Activated CD8-positive, alpha-beta memory T cell treated with anti-CD3 and anti-CD28 coated beads for 1 hour (primary cell): ENCODE results near the gene CSMD2.
"Not testable (repeated sequence)": the region's sequence is repeated elsewhere in the genome, so short reads cannot be mapped to it uniquely, and the experiment has no call there.

Experiments used
- DNase-seq, 2 donors: peaks; one replicate each; pipeline ENCODE4 v3.0.0-alpha.2; 2020; ENCODE audit warnings: low read depth in 1 of 2; ENCODE audit errors: extremely low read depth in 1 of 2

CSMD2 gene

DNA sequence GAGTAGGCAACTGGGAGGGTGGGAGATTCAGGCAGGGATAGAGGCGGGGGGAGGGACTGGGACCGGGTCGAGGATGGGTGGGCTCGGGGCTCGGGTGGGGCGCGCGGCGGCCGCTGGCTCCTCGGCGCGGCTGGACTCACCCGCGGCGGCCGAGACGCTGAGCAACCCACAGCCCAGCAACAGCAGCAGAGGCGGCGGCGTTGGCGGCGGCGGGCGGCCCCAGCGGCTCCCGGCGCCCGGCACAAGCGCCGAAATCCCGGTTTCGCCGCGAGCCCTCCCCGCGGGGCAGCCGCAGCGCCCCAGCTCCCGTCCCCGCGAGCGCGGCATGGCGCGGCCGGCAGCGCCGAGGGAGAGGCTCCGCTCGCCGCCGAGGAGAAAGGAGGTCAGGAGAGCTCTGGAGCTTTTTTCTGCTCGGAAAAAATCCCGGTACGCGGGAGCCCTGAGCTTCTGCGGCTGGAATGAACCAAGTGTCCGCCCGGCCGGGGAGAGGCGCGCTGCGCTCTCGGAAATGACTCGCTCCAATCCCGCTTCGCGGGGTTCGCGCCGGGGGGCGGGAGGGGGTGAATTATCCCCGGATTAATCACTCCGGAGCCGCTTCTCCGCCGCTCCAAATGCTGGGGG, at the start of gene CSMD2:
Gene CSMD2, minus strand, starts transcription at position 460 of the 621 bp plus-strand sequence. Its CDS starts 133 bp downstream, at position 327.
- DNase-seq: no peak

DNA sequence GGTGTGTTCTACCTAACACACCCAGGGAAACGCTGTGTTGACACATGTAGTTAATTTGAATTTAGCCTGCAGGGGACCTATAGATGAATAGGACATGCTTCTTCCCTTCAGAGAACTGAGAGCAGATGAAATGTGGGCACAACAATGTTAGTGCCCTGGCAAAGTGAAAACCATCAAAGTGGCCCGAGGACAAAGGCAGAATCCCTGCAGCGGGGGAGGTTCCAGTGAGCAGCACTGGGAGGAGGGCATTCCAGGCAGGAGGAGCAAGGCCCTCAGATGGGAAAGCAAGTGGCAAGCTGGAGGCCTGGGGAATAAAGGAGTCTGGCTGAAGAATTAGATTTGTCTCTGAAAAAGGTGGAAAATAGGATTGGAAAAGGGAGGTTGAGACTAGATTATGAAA, 48.9 kb upstream of the CSMD2 start:
- no peak for DNase-seq

DNA sequence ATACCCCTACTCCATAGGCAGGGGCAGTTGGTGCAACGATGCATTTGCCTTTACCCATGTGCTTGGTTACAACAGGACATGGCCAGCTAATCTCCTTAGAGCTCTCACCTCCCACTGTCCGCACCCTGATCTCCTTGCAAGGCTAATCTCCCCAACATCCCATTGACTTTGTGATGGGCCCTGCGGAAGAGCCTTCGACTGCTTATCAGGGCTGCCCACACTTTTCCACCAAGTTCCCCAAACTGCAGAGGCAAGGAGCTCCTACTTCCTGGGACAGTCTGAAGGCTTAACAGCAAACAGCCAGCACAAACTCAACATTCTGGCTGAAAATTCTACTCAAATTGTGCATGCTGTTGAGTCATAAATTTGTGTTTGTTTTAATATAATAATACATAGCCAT, 47.6 kb upstream of the CSMD2 start:
- no peak for DNase-seq

DNA sequence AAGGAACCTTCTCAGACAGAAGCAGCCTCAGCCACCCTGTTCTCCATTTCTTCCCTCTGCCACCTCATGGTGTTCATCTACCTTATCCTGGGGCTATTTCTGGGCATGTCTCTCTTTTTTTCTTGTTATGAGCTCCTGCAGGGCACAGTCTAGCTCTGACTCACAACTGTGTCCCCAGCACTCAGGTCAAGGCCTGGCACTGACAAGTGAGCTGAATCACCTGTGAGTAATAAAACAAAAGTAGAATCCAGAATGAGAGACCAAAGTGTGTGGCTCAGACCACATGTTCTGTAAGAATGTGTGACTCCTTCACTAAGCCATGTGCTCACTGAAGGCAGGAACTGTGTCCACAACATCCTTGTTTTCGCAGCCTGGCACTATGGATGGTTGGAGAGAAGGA, 34.9 kb upstream of the CSMD2 start:
- no peak for DNase-seq

DNA sequence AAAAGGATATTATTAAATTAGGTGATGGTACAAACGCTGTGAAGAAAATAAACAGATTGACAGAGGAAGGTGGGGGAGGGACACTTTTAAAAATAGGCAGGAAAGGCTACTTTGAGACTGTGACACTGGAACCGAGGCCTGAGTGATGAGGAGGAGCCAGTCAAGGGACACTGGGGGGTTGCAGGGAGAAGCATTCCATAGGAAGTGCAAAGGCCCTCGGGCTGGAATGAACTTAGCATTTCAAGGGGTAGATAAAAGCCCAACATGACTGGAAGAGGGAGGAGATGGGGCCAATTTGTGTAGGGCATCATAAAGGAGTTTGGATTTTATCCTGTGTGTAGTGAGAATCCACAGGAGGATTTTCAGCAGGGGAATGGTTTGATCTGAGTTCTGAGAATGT, 27.6 kb upstream of the CSMD2 start:
- no peak for DNase-seq

DNA sequence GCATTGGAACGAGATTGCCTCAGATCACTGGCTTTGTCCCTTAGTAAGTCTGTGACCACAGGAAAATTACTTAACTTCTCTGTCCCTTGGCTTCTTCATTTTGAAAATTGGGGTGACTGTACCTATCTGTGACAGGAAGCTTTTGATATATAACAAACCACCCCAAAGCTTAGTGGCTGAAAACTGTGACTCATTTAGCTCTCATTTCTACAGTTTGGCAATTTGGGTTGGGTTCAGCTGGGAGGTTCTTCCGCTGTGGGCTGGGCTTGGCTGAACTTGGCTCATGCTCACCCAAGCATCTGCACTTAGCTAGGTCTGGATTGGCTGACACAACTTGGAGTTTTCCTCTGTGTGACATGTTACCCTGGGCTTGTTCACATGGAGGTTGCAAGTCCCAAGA, 25.7 kb upstream of the CSMD2 start:
- DNase-seq: no peak

DNA sequence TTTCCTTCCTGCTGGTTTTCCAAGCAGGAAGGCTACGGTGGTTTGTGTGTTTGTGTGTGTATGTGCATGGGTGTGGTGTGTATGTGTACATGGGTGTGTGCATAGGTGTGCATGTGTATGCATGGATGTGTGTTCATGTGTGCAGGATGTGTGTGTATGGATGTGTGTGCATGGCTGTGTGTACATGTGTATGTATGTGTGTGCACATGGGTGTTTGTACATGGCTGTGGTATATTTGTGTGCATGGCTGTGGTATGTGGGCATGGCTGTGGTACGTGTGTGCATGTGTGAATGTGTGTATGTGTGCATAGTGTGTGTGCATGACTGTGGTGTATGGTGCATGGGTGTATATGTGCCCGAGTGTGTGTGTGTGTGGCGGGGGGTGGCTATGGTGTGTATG, 24.0 kb upstream of the CSMD2 start:
- no peak for DNase-seq

DNA sequence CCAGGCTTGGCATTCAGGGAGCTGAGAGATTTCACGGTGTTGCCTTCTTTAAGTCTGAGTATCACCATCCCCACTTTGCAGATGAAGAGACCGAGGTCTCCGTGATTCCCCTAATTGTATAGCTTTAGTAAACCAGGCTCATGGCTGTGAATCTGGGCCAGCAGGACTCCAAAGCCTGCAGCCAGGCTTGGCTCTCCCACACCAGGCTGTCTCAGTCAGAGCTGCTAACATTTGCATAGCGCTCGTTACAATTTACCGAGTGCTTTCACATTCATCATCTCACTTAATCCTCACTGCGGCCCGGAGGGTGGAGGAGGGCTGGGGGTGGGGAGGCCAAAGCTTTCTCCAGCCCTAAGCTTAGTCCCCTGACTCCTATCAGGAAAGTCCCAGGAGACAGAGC, 23.4 kb upstream of the CSMD2 start:
- no peak for DNase-seq

DNA sequence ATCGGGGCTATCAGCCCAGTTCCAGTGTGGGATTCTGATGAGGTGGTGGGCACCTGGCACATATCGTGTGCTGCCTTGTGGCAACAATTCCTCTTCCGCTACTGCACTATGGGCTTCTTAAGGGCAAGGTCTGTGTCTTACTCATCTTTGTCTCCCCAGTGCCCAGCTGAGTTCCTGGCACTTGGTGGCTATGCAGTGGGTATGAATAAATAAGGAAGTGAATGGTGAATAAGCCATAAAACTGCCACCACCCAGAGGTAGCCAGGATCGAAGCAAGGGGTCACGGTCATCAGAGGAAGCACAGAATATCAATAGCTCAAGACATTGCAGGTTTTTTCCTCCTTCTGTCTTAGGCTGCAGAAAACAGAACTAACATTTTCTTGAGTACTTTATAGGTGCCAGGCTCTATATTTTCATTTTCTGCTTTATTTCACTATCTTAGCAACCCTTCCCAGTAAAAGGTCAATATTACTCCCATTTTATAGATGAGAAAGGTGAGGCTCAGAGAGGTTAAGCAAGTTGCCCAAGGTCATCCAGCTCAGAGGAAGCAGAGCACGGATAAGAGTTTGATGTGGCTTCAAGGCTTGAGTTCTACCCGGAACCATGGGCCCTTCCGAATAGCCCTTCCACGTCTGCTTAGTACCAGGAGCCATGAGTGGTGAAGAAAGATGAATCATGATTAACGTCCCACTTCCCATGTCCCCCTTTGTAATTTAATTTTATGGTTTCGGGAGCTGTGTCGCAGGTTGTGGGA, 21.9 kb upstream of the CSMD2 start:
- no peak for DNase-seq

DNA sequence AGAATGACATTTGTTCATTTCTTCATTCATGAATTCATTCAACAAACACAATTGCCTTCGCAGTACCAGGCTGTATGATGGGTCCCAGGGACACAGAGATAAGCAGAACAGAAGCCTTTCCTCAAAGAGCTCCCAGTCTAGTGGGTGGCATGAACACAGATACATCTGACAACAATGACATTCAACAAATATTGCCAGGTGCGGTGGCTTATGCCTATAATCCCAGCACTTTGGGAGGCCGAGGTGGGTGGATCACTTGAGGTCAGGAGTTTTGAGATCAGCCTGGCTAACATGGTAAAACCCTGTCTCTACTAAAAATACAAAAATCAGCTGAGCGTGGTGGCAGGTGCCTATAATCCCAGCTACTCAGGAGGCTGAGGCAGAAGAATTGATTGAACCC, 18.4 kb upstream of the CSMD2 start:
- DNase-seq: not testable (repeated sequence)

DNA sequence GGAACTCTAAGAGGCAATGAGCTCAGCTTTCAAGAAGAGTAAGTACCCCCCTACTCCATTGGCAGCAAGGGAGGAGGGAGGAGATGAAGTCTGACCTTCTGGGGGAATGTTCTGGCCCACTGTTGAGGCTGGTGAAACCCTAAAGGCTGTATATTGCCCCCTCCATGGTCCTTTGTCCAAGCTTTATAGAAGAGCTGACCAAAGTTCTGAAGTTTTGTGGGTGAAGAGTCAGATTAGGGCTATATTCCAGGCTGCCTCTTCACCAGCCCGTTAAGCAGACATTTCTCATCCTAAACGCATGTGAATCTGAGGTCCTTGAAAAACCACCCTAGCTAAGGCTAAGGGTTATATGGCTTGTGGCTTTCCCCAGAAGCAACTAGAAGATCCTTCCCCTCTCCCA, 13.0 kb upstream of the CSMD2 start:
- no peak for DNase-seq

DNA sequence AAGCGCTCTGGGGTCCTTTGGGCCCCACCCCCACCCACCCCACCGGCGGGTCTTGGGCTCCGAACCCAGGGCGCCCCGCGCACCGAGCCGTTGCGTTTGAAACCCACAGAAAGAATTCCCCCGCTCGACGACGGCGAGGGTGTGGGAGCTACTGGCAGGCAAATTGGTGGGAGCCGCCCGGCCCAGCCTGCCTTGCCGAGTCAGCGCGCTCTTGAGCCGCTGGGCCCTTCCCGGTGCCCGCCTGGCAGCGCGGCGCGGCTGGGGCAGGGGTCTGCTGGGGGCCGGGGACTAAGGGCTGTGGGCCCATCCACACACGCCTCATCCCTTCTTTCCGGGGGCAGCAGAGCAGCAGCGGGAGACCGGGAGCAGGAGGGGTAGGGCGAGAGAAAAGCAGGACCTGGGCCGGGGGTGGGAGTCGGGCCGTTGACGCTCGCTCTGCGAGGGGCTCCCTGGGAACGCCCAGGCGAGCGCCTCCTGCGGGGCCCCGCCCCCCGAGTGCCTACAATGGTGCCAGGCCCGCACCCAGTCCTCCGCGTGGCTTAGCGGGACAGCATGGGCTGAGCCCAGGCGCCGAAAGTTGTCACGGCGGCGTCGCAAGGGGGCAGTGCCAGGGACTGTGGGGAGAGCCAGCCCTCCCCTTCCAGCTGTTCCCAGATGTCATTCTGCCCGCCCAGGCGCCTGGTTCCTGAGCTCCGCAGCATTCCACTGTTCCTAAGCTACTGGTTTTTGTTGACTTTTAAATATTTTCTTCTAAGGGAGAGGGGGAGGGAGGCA, 12.0 kb upstream of the CSMD2 start, which contains the start of gene C1orf94:
Gene C1orf94, plus strand, starts transcription at position 78 of the 774 bp plus-strand sequence. CDS start 883 bp downstream, outside the sequence.
- no peak for DNase-seq

DNA sequence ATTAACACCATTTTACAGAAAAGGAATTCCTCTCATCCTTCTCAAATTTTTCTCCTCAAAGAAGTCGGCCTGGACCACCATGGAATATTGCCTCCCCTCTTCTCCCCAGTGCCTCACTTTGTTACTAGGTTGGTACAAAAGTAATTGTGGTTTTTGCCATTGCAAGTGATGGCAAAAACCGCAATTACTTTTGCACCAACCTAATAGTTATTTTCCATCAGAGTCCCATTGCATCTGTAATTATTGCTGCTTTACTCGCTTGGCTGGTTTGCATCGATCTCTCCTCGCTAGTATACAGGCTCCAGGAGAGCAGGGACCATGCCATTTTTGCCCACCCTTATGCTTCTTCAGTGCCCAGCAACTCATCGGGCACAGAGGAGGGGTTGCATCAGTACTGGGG, 10.7 kb upstream of the CSMD2 start:
- DNase-seq: no peak

DNA sequence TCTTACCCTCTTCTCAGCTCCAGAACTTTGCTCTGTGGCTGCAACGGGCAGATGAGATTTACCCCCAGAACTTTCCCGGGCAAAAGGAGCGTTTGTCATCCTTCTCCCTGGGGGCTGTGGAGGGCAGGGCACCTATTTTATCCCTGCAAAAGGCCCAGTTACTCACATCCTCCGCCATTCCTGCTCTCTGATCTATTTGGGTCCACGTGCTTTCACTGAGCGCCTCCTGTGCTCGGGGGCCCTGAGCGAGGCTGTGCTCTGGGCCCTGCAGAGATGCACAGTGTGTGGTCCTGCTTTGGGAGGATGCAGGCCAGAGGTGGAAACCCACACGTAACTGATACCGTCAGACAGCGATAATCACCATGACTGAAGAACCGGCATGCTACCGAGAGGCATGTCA, 2.4 kb upstream of the CSMD2 start:
- DNase-seq: no peak

DNA sequence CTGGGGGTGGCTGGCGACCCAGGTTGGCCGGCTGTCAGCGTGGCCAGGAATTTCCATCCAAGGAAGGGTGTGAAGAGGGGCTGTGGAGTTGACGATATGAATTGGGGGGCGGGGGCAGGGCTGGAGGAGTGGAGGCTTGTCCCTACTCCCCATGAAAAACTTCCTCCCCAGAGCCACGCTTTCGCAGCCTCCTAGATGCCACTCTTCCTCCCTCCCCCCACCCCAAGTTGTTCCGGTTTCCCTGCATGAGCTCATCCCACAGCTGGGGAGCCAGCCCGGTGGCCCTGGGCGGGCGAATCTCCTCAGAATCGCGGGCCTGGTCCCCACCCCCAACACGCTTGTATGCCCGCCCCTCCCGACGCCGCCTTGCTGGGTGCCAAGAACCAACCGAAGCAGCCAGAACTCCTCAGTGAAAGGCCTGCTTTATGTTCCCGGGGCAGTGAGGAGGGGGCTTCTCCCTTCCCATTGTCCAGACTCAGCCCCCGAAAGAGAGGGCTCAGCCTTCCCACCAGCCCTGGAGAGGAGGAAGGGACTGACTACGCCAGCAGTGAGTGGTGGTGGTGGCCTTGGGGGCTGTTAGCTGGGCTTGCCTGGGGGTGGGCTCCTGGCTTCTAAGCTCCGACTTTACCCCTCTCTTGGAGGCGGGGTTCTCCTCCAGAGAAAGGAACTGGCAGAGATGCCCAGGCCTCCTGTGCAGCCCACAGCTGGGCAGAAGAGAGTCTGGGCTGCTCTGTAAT, 1.8 kb upstream of the CSMD2 start:
- DNase-seq: no peak

DNA sequence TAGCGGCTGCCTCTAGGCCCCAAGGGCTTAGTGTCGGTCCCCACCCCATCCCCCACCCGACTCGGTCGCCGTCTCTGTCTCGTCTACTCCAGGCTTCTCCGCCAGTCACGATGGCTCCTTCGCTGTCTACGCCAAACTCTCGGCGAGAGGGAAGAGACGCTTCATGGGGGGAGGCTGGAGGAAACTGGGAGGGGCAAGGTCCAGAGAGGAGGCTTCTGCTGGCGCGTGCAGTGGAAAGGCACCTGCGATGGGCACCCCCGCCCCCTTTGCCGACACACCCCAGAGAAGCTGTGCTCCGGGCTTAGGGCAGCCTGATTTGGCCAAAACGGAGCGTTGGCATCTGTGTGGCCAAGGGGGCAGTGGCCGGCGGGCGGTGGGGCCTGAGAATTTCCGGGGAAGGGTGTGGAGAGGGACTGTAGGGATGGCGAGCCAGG, 1.2 kb upstream of the CSMD2 start:
- DNase-seq: no peak

DNA sequence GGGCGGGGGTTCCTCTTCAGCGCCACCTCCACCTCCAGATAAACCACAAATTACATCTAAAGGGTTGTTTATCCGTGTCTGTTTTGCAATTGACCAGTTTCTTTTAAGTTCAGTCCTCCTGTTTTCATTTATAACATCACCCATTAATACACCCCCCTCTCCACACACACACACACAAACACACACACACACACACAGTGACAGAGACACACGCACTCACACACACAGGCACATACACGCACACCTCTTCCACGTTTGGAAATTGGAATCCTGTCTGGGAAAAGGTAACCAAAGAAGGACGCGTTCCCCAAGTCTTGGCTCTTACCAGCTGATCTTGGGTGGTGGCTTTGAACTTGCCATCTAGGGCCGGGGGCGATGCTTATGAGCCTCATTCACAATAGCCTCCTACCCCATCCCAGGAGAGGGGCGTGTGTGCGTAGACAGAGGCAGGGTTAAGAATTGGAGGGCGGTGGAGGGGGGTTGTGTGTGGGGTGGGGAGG, 442 bp upstream of the CSMD2 start:
- no peak for DNase-seq

DNA sequence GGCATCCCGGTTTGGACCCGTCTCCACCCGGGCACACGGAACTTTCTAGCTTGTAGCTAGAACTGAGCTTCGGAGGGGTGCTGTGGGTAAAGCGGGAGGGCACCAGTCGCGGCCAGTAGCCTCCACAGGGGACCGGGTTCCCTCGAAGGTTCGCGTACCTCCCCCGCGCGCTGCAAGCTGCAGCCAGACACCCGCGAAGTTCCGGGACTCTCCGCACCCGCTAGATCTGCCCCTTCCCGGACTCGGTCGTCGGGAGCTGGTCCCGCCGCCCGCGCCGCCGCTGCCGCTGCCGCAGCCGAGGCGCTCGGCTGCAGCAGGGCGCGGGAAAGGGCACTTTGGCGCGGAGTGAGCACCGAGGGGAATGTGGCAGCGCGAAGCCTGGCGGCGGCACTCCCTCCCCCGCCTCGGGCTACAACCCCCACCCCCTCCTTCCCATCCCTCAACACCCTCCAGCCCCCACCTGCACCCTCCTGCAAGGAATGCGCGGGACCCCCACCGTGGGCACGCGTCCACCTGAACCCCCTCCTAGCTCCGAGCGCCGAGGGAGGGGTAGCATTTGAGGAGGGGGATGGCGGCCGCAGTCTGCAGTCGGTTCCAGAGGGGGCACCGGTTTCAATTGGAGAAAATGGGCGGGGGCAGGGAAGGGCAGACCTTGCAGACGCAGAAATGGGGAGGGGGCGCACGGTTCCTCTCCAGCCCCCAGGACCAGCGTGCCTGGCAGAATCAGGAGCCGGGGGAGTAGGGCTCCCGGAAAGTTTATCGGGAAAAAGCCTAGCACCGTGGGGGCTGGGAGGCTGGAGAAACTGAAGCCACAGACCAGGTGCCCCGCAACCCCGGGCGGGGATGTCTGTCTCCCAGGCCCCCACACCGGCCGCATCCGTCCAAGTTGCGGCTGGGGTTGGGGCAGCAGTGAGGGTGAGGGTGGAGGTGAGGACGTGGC, 968 bp downstream of the CSMD2 start:
- no peak for DNase-seq

DNA sequence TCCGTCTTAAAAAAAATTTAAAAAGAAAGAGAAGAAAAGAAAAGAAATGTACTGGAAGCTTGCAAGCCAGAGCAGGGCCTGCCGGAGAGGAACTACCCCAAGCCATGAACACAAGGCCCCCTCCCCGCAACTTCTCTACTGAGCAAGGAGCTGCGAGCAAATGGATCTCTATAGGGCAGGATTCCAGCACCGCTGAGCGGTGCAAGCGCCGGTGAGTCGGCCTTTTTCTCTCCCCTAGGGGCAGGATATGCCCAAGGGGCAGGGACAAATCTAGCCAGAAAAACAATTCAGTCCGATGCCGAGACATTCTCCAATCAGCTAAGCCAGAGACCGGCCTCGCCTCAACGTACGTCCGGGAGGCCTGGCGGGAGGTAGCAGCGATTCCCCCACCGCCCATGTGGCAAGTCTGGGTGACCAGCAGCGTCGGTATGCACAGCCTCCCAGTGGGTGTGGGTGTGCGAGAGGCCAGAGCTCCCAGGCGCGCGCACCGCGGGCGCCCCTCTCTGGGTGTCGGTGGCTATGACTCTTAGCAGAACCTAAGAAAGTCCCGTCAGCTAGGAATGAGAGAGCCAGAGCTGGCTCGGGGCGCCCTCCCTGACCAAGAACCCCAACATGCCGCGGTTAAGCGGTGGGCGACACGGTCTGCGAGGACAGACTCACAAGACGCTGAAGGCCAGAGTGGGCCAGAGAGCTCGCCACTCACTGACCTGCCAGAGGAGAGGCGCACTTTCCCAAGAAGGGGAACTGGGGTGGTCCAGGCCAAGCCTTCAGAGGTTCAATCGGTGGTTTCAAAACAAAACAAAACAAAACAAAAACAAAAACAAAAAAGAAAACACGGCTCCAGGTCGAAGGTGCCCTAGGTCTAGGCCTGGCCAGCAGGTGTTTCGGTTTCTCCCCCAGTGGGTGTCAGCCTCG, 1.9 kb downstream of the CSMD2 start:
- no peak for DNase-seq
